ENCODE results near the gene RETREG2.
A peak's percentile ranks its signal among the peaks of the same experiment; 100 is the strongest.

The RETREG2 gene

GRCh38 chr2:219142329-219142728, 35.7 kb upstream of the RETREG2 start:
- TF ChIP-seq CTCF (IDR thresholded peaks at IDR 0.05; ENCODE audit: borderline replicate concordance, insufficient read depth, low read depth, low read length): no peak
- H3K4me3 ChIP-seq (ENCODE audit: low read depth, low read length): no peak overlapping the region

- H3K4me3 ChIP-seq (ENCODE audit: low read depth, low read length): no peak overlapping the region
- TF ChIP-seq CTCF (IDR thresholded peaks at IDR 0.05; ENCODE audit: borderline replicate concordance, insufficient read depth, low read depth, low read length): no peak
Observed at GRCh38 chr2:219149667-219150066, 28.4 kb upstream of the RETREG2 start.

- TF ChIP-seq CTCF (IDR thresholded peaks at IDR 0.05; ENCODE audit: borderline replicate concordance, insufficient read depth, low read depth, low read length): peak; percentile 33; the same call in 1 of the 2 replicates
- no peak overlapping the region for H3K4me3 ChIP-seq (ENCODE audit: low read depth, low read length)
Observed at GRCh38 chr2:219155054-219155644, 22.9 kb upstream of the RETREG2 start.

GRCh38 chr2:219157396-219157795, 20.7 kb upstream of the RETREG2 start:
- no peak overlapping the region for H3K4me3 ChIP-seq (ENCODE audit: low read depth, low read length)
- TF ChIP-seq CTCF (IDR thresholded peaks at IDR 0.05; ENCODE audit: borderline replicate concordance, insufficient read depth, low read depth, low read length): no peak

- no peak overlapping the region for H3K4me3 ChIP-seq (ENCODE audit: low read depth, low read length)
- TF ChIP-seq CTCF (IDR thresholded peaks at IDR 0.05; ENCODE audit: borderline replicate concordance, insufficient read depth, low read depth, low read length): no peak
Observed at GRCh38 chr2:219158025-219158424, 20.1 kb upstream of the RETREG2 start.

- H3K4me3 ChIP-seq (ENCODE audit: low read depth, low read length): no peak overlapping the region
- no peak for TF ChIP-seq CTCF (IDR thresholded peaks at IDR 0.05; ENCODE audit: borderline replicate concordance, insufficient read depth, low read depth, low read length)
Observed at GRCh38 chr2:219158586-219158985, 19.5 kb upstream of the RETREG2 start.

GRCh38 chr2:219159771-219160185, 18.3 kb upstream of the RETREG2 start:
- H3K4me3 ChIP-seq (ENCODE audit: low read depth, low read length): peak overlapping the region; percentile 69
- TF ChIP-seq CTCF (IDR thresholded peaks at IDR 0.05; ENCODE audit: borderline replicate concordance, insufficient read depth, low read depth, low read length): no peak

Measured in GM12875 (cell line).